Panc1 (cell line): Measurements from ENCODE around the gene WDR89.

Experiments
- CTCF ChIP-seq: fragments of 450-650 bp; IDR thresholded peaks from 2 replicates; pipeline ENCODE4 v1.5.1; 2017; ENCODE audit warnings: mild to moderate bottlenecking
- POLR2AphosphoS5 ChIP-seq: IDR thresholded peaks from 2 replicates; pipeline ENCODE4 v1.6.1; 2012; ENCODE audit warnings: mild to moderate bottlenecking, low read depth, low read length, moderate library complexity
- REST ChIP-seq, 2 experiments: IDR thresholded peaks; 2 replicates each; pipeline ENCODE4 v1.6.1; 2011 to 2012; ENCODE audit warnings: low read depth in 2 of 2, control low read depth in 1 of 2, low read length in 1 of 2, mild to moderate bottlenecking in 1 of 2, moderate library complexity in 1 of 2; ENCODE audit not compliant: insufficient read depth in 1 of 2
- SIN3A ChIP-seq: IDR thresholded peaks from 2 replicates; pipeline ENCODE4 v1.6.1; 2012; ENCODE audit warnings: low read depth, mild to moderate bottlenecking, low read length, moderate library complexity, borderline replicate concordance; ENCODE audit not compliant: insufficient read depth

- TF ChIP-seq CTCF: no peak
- TF ChIP-seq REST (IDR thresholded peaks at IDR 0.05; ENCODE audit: insufficient read depth in 1 of 2, low read depth in 2 of 2, low read length in 1 of 2): no peak
- no peak for TF ChIP-seq POLR2AphosphoS5
- no peak for TF ChIP-seq SIN3A
Measured at GRCh38 chr14:63551332-63551731, 90.3 kb downstream of the WDR89 start.
